ENCODE data around the gene DOCK2.
A peak's percentile ranks its signal among the peaks of the same experiment; 100 is the strongest.

The DOCK2 gene

GRCh38 chr5:169777159-169777558, 140.1 kb downstream of the DOCK2 start (continued):
- TF ChIP-seq ZBTB20 (tag by site-specific recombination; IDR thresholded peaks at IDR 0.05) (no peak), GLI4 (tag by site-specific recombination; IDR thresholded peaks at IDR 0.05) (no peak), ZNF19 (tag by site-specific recombination; IDR thresholded peaks at IDR 0.05; ENCODE audit: low read depth) (no peak), ZNF571 (tag by site-specific recombination; IDR thresholded peaks at IDR 0.05) (no peak), ZNF776 (tag by site-specific recombination; IDR thresholded peaks at IDR 0.05; ENCODE audit: borderline replicate concordance) (no peak), ZNF670 (tag by site-specific recombination; IDR thresholded peaks at IDR 0.05; ENCODE audit: low read depth) (no peak), ZFP37 (tag by site-specific recombination; IDR thresholded peaks at IDR 0.05) (no peak), ZNF658 (tag by site-specific recombination; IDR thresholded peaks at IDR 0.05) (no peak), ZNF112 (tag by site-specific recombination; IDR thresholded peaks at IDR 0.05) (no peak), BCL11B (tag by site-specific recombination; IDR thresholded peaks at IDR 0.05; ENCODE audit: low read depth) (no peak), ZNF521 (tag by site-specific recombination; IDR thresholded peaks at IDR 0.05) (no peak), ZNF596 (tag by site-specific recombination; IDR thresholded peaks at IDR 0.05) (no peak), ZNF585B (tag by site-specific recombination; IDR thresholded peaks at IDR 0.05) (no peak), MYNN (tag by site-specific recombination; IDR thresholded peaks at IDR 0.05; ENCODE audit: borderline replicate concordance) (no peak), ZNF26 (tag by site-specific recombination; IDR thresholded peaks at IDR 0.05) (no peak), ZNF133 (tag by site-specific recombination; IDR thresholded peaks at IDR 0.05) (peak; percentile 66; the same call in 1 of the 2 replicates), ZNF221 (tag by site-specific recombination; IDR thresholded peaks at IDR 0.05; ENCODE audit: borderline replicate concordance) (no peak), FEZF1 (tag by site-specific recombination; IDR thresholded peaks at IDR 0.05) (no peak), ZNF514 (tag by site-specific recombination; IDR thresholded peaks at IDR 0.05) (no peak), ZNF548 (tag by site-specific recombination; IDR thresholded peaks at IDR 0.05) (no peak), OSR2 (tag by site-specific recombination; IDR thresholded peaks at IDR 0.05) (no peak), KLF17 (tag by site-specific recombination; IDR thresholded peaks at IDR 0.05) (peak; percentile 96), ZNF394 (tag by site-specific recombination; IDR thresholded peaks at IDR 0.05; ENCODE audit: borderline replicate concordance) (no peak), ZNF449 (tag by site-specific recombination; IDR thresholded peaks at IDR 0.05) (no peak), ZNF266 (tag by site-specific recombination; IDR thresholded peaks at IDR 0.05; ENCODE audit: low read depth) (no peak), ZFP69B (tag by site-specific recombination; IDR thresholded peaks at IDR 0.05) (no peak), ZNF837 (tag by site-specific recombination; IDR thresholded peaks at IDR 0.05) (no peak), ZNF664 (tag by site-specific recombination; IDR thresholded peaks at IDR 0.05) (no peak), ZNF175 (tag by site-specific recombination; IDR thresholded peaks at IDR 0.05) (no peak), ZNF292 (tag by site-specific recombination; IDR thresholded peaks at IDR 0.05; ENCODE audit: borderline replicate concordance, low read depth) (no peak), ZNF214 (tag by site-specific recombination; IDR thresholded peaks at IDR 0.05; ENCODE audit: borderline replicate concordance) (no peak)
- TF ChIP-seq, protein P1, sequence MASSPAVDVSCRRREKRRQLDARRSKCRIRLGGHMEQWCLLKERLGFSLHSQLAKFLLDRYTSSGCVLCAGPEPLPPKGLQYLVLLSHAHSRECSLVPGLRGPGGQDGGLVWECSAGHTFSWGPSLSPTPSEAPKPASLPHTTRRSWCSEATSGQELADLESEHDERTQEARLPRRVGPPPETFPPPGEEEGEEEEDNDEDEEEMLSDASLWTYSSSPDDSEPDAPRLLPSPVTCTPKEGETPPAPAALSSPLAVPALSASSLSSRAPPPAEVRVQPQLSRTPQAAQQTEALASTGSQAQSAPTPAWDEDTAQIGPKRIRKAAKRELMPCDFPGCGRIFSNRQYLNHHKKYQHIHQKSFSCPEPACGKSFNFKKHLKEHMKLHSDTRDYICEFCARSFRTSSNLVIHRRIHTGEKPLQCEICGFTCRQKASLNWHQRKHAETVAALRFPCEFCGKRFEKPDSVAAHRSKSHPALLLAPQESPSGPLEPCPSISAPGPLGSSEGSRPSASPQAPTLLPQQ (tag by site-specific recombination; IDR thresholded peaks at IDR 0.05) = no peak
- TF ChIP-seq, protein P2, sequence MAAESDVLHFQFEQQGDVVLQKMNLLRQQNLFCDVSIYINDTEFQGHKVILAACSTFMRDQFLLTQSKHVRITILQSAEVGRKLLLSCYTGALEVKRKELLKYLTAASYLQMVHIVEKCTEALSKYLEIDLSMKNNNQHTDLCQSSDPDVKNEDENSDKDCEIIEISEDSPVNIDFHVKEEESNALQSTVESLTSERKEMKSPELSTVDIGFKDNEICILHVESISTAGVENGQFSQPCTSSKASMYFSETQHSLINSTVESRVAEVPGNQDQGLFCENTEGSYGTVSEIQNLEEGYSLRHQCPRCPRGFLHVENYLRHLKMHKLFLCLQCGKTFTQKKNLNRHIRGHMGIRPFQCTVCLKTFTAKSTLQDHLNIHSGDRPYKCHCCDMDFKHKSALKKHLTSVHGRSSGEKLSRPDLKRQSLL (tag by site-specific recombination; IDR thresholded peaks at IDR 0.05) = no peak; the same call in 1 of the 2 replicates
- TF ChIP-seq, protein P3, sequence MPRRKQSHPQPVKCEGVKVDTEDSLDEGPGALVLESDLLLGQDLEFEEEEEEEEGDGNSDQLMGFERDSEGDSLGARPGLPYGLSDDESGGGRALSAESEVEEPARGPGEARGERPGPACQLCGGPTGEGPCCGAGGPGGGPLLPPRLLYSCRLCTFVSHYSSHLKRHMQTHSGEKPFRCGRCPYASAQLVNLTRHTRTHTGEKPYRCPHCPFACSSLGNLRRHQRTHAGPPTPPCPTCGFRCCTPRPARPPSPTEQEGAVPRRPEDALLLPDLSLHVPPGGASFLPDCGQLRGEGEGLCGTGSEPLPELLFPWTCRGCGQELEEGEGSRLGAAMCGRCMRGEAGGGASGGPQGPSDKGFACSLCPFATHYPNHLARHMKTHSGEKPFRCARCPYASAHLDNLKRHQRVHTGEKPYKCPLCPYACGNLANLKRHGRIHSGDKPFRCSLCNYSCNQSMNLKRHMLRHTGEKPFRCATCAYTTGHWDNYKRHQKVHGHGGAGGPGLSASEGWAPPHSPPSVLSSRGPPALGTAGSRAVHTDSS (tag by site-specific recombination; IDR thresholded peaks at IDR 0.05) = no peak

Measured in HEK293 (cell line).